ENCODE results near the gene RNF183.

- no peak for TF ChIP-seq CREB5 (CRISPR knock-in tag; IDR thresholded peaks at IDR 0.05; ENCODE audit: low read depth)
- TF ChIP-seq ESRRG (CRISPR knock-in tag; IDR thresholded peaks at IDR 0.05): no peak
- no peak for TF ChIP-seq TCF4 (CRISPR knock-in tag; IDR thresholded peaks at IDR 0.05; ENCODE audit: borderline replicate concordance)
- no peak for TF ChIP-seq RARB (CRISPR knock-in tag; IDR thresholded peaks at IDR 0.05)
- TF ChIP-seq PPARA (CRISPR knock-in tag; IDR thresholded peaks at IDR 0.05; ENCODE audit: borderline replicate concordance): no peak
- TF ChIP-seq BACH2 (CRISPR knock-in tag; IDR thresholded peaks at IDR 0.05; ENCODE audit: borderline replicate concordance): no peak
- TF ChIP-seq TOX (CRISPR knock-in tag; IDR thresholded peaks at IDR 0.05; ENCODE audit: borderline replicate concordance): no peak
Measured at GRCh38 chr9:113250807-113251206, 52.4 kb downstream of the RNF183 start.
